Type B pancreatic cell (in vitro differentiated cells): ENCODE data around the gene ENTPD3. TPM values are rescaled to one million over a fixed set of nuclear protein-coding genes. Genes with fewer than 3 reads are reported as not detected.
A peak's percentile ranks its signal among the peaks of the same experiment; 100 is the strongest.

Source experiments
- DNase-seq: peaks from one replicate; pipeline ENCODE4 v3.0.0; 2021; ENCODE audit warnings: mixed read lengths; ENCODE audit not compliant: unreplicated experiment; ENCODE audit errors: extremely low spot score
- H3K27ac Mint-ChIP-seq: 2 replicates; pipeline ENCODE4 v1.8.0; 2021; ENCODE audit warnings: mild to moderate bottlenecking, mixed read lengths
- H3K27me3 Mint-ChIP-seq: 2 replicates; pipeline ENCODE4 v1.8.0; 2021; ENCODE audit warnings: mixed read lengths
- H3K36me3 Mint-ChIP-seq: 2 replicates; pipeline ENCODE4 v1.8.0; 2021; ENCODE audit warnings: mixed read lengths
- H3K4me1 Mint-ChIP-seq: one replicate; pipeline ENCODE4 v1.8.0; 2021; ENCODE audit warnings: mixed read lengths; ENCODE audit not compliant: unreplicated experiment
- H3K4me3 Mint-ChIP-seq: 2 replicates; pipeline ENCODE4 v1.8.0; 2021; ENCODE audit warnings: mild to moderate bottlenecking, mixed read lengths
- H3K9me3 Mint-ChIP-seq: 2 replicates; pipeline ENCODE4 v1.8.0; 2021; ENCODE audit warnings: mixed read lengths
- total RNA-seq: library from RNA; stranded (reverse); gene quantifications from 2 replicates; pipeline ENCODE4 v1.2.1, GENCODE V29; 2021; ENCODE audit warnings: low replicate concordance
- TF ChIP-seq, protein P1 (sequence below): fragments of 200-600 bp; sonication (generic); conservative IDR thresholded peaks from 2 replicates; pipeline ENCODE4 v1.5.0; 2021; ENCODE audit warnings: antibody characterized with exemption, mild to moderate bottlenecking

ENTPD3 gene
- total RNA-seq, 1 donor from 2014 or later = 2.5 TPM

DNA sequence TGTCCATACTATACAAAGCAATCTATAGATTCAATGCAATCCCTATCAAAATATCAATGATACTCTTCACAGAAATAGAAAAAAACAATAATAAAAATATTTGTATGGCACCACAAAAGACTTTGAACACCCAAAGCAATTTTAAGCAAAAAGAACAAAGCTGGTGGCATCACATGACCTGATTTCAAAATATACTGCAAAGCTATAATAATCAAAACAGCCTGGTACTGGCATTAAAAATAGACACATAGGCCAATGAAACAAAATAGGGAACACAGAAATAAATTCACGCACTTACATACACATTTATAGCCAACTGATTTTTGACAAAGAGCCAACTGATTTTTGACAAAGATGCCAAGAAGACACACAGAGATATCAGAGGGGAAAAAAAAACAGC is 9.2 kb upstream of the ENTPD3 start:
- H3K4me3 Mint-ChIP-seq = no peak overlapping the region
- H3K27ac Mint-ChIP-seq = no peak overlapping the region
- H3K4me1 Mint-ChIP-seq = no peaks in the 10 kb centered on the region
- H3K36me3 Mint-ChIP-seq = no peaks in the 10 kb centered on the region
- peaks cover 21% of the 10 kb centered on the region for H3K27me3 Mint-ChIP-seq
- TF ChIP-seq, protein P1, sequence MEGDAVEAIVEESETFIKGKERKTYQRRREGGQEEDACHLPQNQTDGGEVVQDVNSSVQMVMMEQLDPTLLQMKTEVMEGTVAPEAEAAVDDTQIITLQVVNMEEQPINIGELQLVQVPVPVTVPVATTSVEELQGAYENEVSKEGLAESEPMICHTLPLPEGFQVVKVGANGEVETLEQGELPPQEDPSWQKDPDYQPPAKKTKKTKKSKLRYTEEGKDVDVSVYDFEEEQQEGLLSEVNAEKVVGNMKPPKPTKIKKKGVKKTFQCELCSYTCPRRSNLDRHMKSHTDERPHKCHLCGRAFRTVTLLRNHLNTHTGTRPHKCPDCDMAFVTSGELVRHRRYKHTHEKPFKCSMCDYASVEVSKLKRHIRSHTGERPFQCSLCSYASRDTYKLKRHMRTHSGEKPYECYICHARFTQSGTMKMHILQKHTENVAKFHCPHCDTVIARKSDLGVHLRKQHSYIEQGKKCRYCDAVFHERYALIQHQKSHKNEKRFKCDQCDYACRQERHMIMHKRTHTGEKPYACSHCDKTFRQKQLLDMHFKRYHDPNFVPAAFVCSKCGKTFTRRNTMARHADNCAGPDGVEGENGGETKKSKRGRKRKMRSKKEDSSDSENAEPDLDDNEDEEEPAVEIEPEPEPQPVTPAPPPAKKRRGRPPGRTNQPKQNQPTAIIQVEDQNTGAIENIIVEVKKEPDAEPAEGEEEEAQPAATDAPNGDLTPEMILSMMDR = no peak
- no peaks in the 10 kb centered on the region for H3K9me3 Mint-ChIP-seq
- DNase-seq = no peak

DNA sequence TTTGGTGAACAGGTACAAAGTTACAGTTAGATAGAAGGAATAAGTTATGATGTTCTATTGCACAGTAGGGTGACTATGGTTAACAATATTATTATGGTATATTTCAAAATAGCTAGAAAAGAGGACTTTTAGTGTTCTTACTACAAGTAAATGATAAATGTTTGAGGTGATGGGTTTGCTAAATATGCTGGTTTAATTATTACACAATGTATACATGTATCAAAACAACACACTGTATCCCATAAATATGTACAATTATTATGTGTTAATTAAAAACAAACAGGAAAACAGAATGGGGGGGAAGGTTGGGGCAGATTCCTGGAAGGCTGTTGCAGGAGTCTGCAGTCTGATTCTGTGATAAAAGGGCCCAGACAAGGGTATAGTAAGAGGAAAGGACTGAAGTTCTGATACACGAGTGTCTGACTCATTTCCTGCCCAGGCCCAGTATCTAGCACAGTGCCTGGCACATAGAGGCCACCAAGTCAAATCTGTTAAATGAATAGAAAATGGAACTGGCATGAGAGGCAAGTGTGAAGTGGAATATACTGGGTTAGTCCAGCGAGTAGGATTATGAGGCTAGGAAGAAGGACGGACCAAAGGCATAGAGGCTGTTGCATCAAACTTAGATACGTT is 7.2 kb upstream of the ENTPD3 start:
- peaks cover 30% of the 10 kb centered on the region for H3K27me3 Mint-ChIP-seq
- H3K36me3 Mint-ChIP-seq = no peaks in the 10 kb centered on the region
- DNase-seq = no peak
- no peak overlapping the region for H3K4me3 Mint-ChIP-seq
- H3K27ac Mint-ChIP-seq = no peak overlapping the region
- TF ChIP-seq, protein P1 = no peak
- H3K4me1 Mint-ChIP-seq = no peaks in the 10 kb centered on the region
- H3K9me3 Mint-ChIP-seq = no peaks in the 10 kb centered on the region

DNA sequence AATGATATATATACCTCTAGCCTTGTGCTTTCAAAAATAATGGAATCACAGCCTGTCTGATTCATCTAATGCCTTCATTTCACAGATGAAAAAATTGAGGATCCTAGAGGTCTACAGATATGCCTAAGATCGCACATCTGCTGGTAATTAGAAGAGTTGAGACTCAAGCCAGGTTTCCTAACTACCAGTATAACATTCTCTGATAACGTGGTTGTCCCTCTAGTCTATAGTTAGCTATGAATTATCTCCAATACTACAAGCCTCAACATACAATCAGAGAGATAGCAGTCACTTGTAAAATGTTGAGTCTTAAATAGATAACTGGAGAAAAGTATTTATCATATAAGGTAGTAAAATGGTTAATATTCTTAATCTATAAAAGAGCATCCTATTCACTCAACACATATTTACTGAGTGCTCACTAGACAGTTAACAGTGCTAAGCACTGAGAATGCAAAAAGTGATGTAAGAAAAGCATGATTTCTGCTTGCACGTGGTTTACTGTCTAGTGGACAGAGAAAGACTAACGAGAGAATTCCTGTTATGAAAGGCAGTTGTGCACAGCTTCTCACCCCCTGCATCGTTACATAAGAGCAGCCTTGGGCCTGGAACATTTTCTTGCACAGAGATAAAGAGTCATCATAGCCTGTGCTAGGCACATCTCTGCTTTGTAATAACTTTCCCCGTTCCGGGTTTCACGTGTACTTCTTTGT is 4.9 kb upstream of the ENTPD3 start:
- no peak for DNase-seq
- Mint-ChIP-seq H3K4me1 (peaks cover 7% of the 10 kb centered on the region), H3K27me3 (peaks cover 37% of the 10 kb centered on the region), H3K36me3 (no peaks in the 10 kb centered on the region), H3K27ac (no peak overlapping the region), H3K9me3 (no peaks in the 10 kb centered on the region), H3K4me3 (no peak overlapping the region)
- TF ChIP-seq, protein P1 = no peak

DNA sequence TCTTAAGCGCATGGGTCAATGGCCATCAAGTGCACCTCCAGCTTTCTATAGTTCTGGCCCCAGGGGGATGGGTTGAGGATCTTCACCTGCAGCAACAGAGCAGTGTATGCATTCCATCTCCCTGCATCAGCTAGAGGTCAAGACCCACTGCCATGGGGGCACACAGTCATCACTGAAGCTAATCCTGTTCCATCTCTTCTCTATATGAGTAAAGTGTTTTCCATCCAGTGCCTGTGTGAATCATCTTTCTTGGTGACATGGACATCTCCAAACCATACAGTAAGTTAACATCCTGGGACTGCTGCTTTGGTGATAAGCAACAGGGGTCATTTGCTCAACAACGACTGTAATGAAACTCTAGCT is 4.4 kb upstream of the ENTPD3 start:
- Mint-ChIP-seq H3K4me3 (no peak overlapping the region), H3K4me1 (peaks cover 13% of the 10 kb centered on the region), H3K27ac (no peak overlapping the region), H3K27me3 (peaks cover 42% of the 10 kb centered on the region), H3K36me3 (no peaks in the 10 kb centered on the region), H3K9me3 (no peaks in the 10 kb centered on the region)
- no peak for DNase-seq
- TF ChIP-seq, protein P1 = no peak

DNA sequence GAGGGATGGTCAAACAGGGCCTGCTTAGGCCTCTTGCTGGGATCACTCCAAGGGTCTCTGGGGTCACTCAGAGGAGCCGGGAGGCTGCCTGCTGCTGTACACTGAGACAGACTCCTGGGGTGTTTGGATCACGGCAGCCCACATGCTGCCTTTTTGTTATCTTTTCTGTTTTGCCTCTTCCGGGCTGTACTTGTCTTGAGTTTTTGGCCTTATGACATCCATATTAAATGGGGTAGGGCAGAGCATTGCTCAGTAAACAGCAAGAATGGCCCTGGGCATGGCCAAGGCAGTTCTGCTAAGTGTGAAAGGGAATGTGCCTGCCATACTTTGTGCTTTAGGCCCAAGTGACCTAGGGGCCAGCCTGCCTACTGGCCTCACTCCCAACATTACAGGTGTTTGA is 771 bp upstream of the ENTPD3 start:
- H3K4me1 Mint-ChIP-seq = peaks cover 17% of the 10 kb centered on the region

More for the DNA sequence above, 771 bp upstream of the ENTPD3 start:
- no peaks in the 10 kb centered on the region for H3K9me3 Mint-ChIP-seq
- no peaks in the 10 kb centered on the region for H3K36me3 Mint-ChIP-seq
- no peak overlapping the region for H3K27ac Mint-ChIP-seq
- peaks cover 61% of the 10 kb centered on the region for H3K27me3 Mint-ChIP-seq
- no peak for DNase-seq
- TF ChIP-seq, protein P1 = no peak
- peak overlapping the region; percentile 88 for H3K4me3 Mint-ChIP-seq
